HCT116 (cell line): ENCODE results near the gene WDR26. TPM values are rescaled to one million over a fixed set of nuclear protein-coding genes. Genes with fewer than 3 reads are reported as not detected.
A peak's percentile ranks its signal among the peaks of the same experiment; 100 is the strongest.

ENCODE experiments used
- ATAC-seq: fragments of 200-7000 bp; cut with Tn5 transposase; 2 replicates; pipeline ENCODE4 v1.9.1; 2020; ENCODE audit warnings: mild to moderate bottlenecking, moderate library complexity
- BruUV-seq: library from RNA; stranded (reverse); fragments of 400-500 nt; replicated peaks from 2 replicates; lab custom pipeline; 2021; lab: Mats Ljungman, UMichigan
- CTCF ChIA-PET: fragments of 300-600 bp; sonication (Branson Sonifier 250); formaldehyde crosslinking; loops from one replicate; lab custom pipeline; 2021; ENCODE audit warnings: antibody characterized with exemption; lab: Charles Lee
- POLR2A ChIA-PET: fragments of 300-600, 350-600 bp; sonication (Branson Sonifier 250); formaldehyde crosslinking; loops from one replicate; lab custom pipeline; 2021; ENCODE audit warnings: antibody characterized with exemption; lab: Charles Lee
- RAD21 ChIA-PET, 2 experiments: fragments of 300-600 bp; sonication (Branson Sonifier 250); formaldehyde crosslinking; loops; one replicate each; lab custom pipeline; 2023; ENCODE audit warnings: low total read pairs in 2 of 2; ENCODE audit not compliant: uncharacterized antibody in 2 of 2, unreplicated experiment in 2 of 2, low non-redundant PET in 1 of 2; lab: Charles Lee
- DNase-seq: peaks from one replicate; pipeline ENCODE4 v3.0.0-alpha.2; 2010; ENCODE audit warnings: low read depth, low spot score
- H2AFZ ChIP-seq: fragments of 200-600 bp; shearing (Covaris generic), sonication (generic); 2 replicates; pipeline ENCODE4 v1.6.1; 2017; ENCODE audit warnings: low read depth, mixed run types, mixed read lengths, antibody characterized with exemption, low read length; ENCODE audit not compliant: poor library complexity, severe bottlenecking
- H3K27ac ChIP-seq: 2 replicates; pipeline ENCODE4 v1.5.1; 2012; ENCODE audit warnings: low read depth, low read length
- H3K27me3 ChIP-seq: fragments of 200-600 bp; sonication (generic); 2 replicates; pipeline ENCODE4 v1.6.1; 2016; ENCODE audit warnings: mixed run types, low read length, mixed read lengths; ENCODE audit not compliant: insufficient read depth
- H3K36me3 ChIP-seq, 2 experiments: fragments of 200-500 bp in 1 of 2; fragments of 200-600 bp in 1 of 2; sonication (Bioruptor generic) in 1 of 2; sonication (generic) in 1 of 2; 2 replicates each; pipeline versions ENCODE4 v1.5.1 to v1.6.1; 2014 to 2016; ENCODE audit warnings: low read length in 2 of 2, inconsistent platforms in 1 of 2, mixed read lengths in 1 of 2, mixed run types in 1 of 2; ENCODE audit not compliant: insufficient read depth in 2 of 2, control insufficient read depth in 1 of 2
- H3K4me1 ChIP-seq, 2 experiments: fragments of 200-600 bp in 1 of 2; sonication (generic) in 1 of 2; 2 replicates each; pipeline versions ENCODE4 v1.5.1 to v1.6.1; 2012 to 2017; ENCODE audit warnings: low read length in 2 of 2, inconsistent platforms in 1 of 2, mild to moderate bottlenecking in 1 of 2, mixed read lengths in 1 of 2, mixed run types in 1 of 2, moderate library complexity in 1 of 2; ENCODE audit not compliant: insufficient read depth in 2 of 2, control insufficient read depth in 1 of 2
- H3K4me2 ChIP-seq: fragments of 200-600 bp; sonication (generic); 2 replicates; pipeline ENCODE4 v1.6.1; 2017; ENCODE audit warnings: mixed run types, low read length, mixed read lengths
- H3K4me3 ChIP-seq, 2 experiments: fragments of 200-600 bp in 1 of 2; sonication (generic) in 1 of 2; replicated peaks in 1 of 2; 2 replicates each; pipeline ENCODE4 v1.5.1; 2011 to 2016; ENCODE audit warnings: low read length in 2 of 2, control low read depth in 1 of 2, low read depth in 1 of 2, mild to moderate bottlenecking in 1 of 2, mixed read lengths in 1 of 2, mixed run types in 1 of 2
- H3K79me2 ChIP-seq: fragments of 200-600 bp; sonication (generic); 2 replicates; pipeline ENCODE4 v1.6.1; 2017; ENCODE audit warnings: mild to moderate bottlenecking, mixed run types, low read length, moderate library complexity, mixed read lengths; ENCODE audit not compliant: insufficient read depth
- H3K9ac ChIP-seq: fragments of 200-600 bp; sonication (generic); 2 replicates; pipeline ENCODE4 v1.6.1; 2016; ENCODE audit warnings: low read length, mixed read lengths
- H3K9me2 ChIP-seq: fragments of 200-600 bp; sonication (generic), shearing (Covaris generic); 2 replicates; pipeline ENCODE4 v1.6.1; 2017; ENCODE audit warnings: mixed run types, mild to moderate bottlenecking, moderate library complexity; ENCODE audit not compliant: insufficient read depth
- H3K9me3 ChIP-seq, 2 experiments: fragments of 200-500 bp in 1 of 2; fragments of 200-600 bp in 1 of 2; sonication (Bioruptor generic) in 1 of 2; sonication (generic) in 1 of 2; 2 replicates each; pipeline ENCODE4 v1.6.1; 2014 to 2017; ENCODE audit warnings: low read length in 2 of 2, mixed read lengths in 2 of 2, inconsistent platforms in 1 of 2, low read depth in 1 of 2, mild to moderate bottlenecking in 1 of 2, mixed run types in 1 of 2, moderate library complexity in 1 of 2; ENCODE audit not compliant: control insufficient read depth in 1 of 2, insufficient read depth in 1 of 2
- H4K20me1 ChIP-seq: fragments of 200-600 bp; sonication (generic), shearing (Covaris generic); 2 replicates; pipeline ENCODE4 v1.6.1; 2017; ENCODE audit warnings: mixed run types, mild to moderate bottlenecking, moderate library complexity; ENCODE audit not compliant: insufficient read depth
- CBX3 ChIP-seq: IDR thresholded peaks from 2 replicates; pipeline ENCODE4 v1.6.1; 2012; ENCODE audit warnings: low read depth
- CEBPB ChIP-seq: IDR thresholded peaks from 2 replicates; pipeline ENCODE4 v1.6.1; 2012; ENCODE audit warnings: low read depth
- EGR1 ChIP-seq: IDR thresholded peaks from 2 replicates; pipeline ENCODE4 v1.6.1; 2012; ENCODE audit warnings: low read depth
- ELF1 ChIP-seq: IDR thresholded peaks from 2 replicates; pipeline ENCODE4 v1.6.1; 2012; ENCODE audit warnings: low read depth, borderline replicate concordance
- EZH2 ChIP-seq: fragments of 200-600 bp; sonication (generic); IDR thresholded peaks from 2 replicates; pipeline ENCODE4 v1.6.1; 2017; ENCODE audit warnings: antibody characterized with exemption, mixed run types
- FOSL1 ChIP-seq: IDR thresholded peaks from 2 replicates; pipeline ENCODE4 v1.6.1; 2012; ENCODE audit warnings: low read depth
- JUND ChIP-seq: IDR thresholded peaks from 2 replicates; pipeline ENCODE4 v1.6.1; 2012
- POLR2A ChIP-seq: IDR thresholded peaks from 2 replicates; pipeline ENCODE4 v1.7.0; 2011; ENCODE audit warnings: borderline replicate concordance; ENCODE audit not compliant: insufficient read depth, insufficient read length; ENCODE audit errors: extremely low read depth
- POLR2AphosphoS5 ChIP-seq: IDR thresholded peaks from 2 replicates; pipeline ENCODE4 v1.6.1; 2011; ENCODE audit warnings: mild to moderate bottlenecking, low read depth, low read length, moderate library complexity
- RAD21 ChIP-seq: IDR thresholded peaks from 2 replicates; pipeline ENCODE4 v1.6.1; 2012; ENCODE audit warnings: low read depth, mild to moderate bottlenecking
- SIN3A ChIP-seq: IDR thresholded peaks from 2 replicates; pipeline ENCODE4 v1.6.1; 2012; ENCODE audit warnings: low read depth
- SP1 ChIP-seq: IDR thresholded peaks from 2 replicates; pipeline ENCODE4 v1.6.1; 2012; ENCODE audit warnings: low read depth
- SRF ChIP-seq: IDR thresholded peaks from 2 replicates; pipeline ENCODE4 v1.6.1; 2012; ENCODE audit warnings: low read depth
- TCF7L2 ChIP-seq: IDR thresholded peaks from 2 replicates; pipeline ENCODE4 v1.7.0; 2011; ENCODE audit warnings: borderline replicate concordance, inconsistent platforms; ENCODE audit not compliant: insufficient read depth, insufficient read length; ENCODE audit errors: extremely low read depth
- YY1 ChIP-seq: IDR thresholded peaks from 2 replicates; pipeline ENCODE4 v1.6.1; 2011; ENCODE audit warnings: low read length, low read depth, moderate library complexity, mild to moderate bottlenecking; ENCODE audit not compliant: insufficient replicate concordance; ENCODE audit errors: extremely low read depth
- intact Hi-C: fragments of 100-400 bp; cut with micrococcal nuclease; formaldehyde crosslinking; loops from 2 replicates; pipeline ENCODE4 v1.10.0; 2022
- total RNA-seq: library from RNA; stranded (reverse); gene quantifications from one replicate; pipeline ENCODE4 v1.2.1, GENCODE V29; 2021; ENCODE audit not compliant: unreplicated experiment
- TF ChIP-seq, protein P1 (sequence below), 3 experiments: fragments of 200-600 bp in 1 of 3; sonication (generic) in 1 of 3; IDR thresholded peaks in 2 of 3; conservative IDR thresholded peaks in 1 of 3; 2 replicates each; pipeline ENCODE4 v1.5.1; 2012 to 2017; ENCODE audit warnings: low read depth in 2 of 3, low read length in 2 of 3, antibody characterized with exemption in 1 of 3, borderline replicate concordance in 1 of 3, control low read depth in 1 of 3, mild to moderate bottlenecking in 1 of 3, mixed read lengths in 1 of 3, mixed run types in 1 of 3, moderate library complexity in 1 of 3; ENCODE audit not compliant: insufficient read depth in 1 of 3
- TF ChIP-seq, protein P2 (sequence below): IDR thresholded peaks from 2 replicates; pipeline ENCODE4 v1.6.1; 2012
- TF ChIP-seq, protein P3 (sequence below): IDR thresholded peaks from 2 replicates; pipeline ENCODE4 v1.6.1; 2011; ENCODE audit warnings: mild to moderate bottlenecking, low read length, moderate library complexity; ENCODE audit not compliant: insufficient replicate concordance; ENCODE audit errors: extremely low read depth
- TF ChIP-seq, protein P4 (sequence below): IDR thresholded peaks from 2 replicates; pipeline ENCODE4 v1.6.1; 2012

Gene WDR26
- total RNA-seq, 1 experiment from 2014 or later, result 57.2 TPM

DNA sequence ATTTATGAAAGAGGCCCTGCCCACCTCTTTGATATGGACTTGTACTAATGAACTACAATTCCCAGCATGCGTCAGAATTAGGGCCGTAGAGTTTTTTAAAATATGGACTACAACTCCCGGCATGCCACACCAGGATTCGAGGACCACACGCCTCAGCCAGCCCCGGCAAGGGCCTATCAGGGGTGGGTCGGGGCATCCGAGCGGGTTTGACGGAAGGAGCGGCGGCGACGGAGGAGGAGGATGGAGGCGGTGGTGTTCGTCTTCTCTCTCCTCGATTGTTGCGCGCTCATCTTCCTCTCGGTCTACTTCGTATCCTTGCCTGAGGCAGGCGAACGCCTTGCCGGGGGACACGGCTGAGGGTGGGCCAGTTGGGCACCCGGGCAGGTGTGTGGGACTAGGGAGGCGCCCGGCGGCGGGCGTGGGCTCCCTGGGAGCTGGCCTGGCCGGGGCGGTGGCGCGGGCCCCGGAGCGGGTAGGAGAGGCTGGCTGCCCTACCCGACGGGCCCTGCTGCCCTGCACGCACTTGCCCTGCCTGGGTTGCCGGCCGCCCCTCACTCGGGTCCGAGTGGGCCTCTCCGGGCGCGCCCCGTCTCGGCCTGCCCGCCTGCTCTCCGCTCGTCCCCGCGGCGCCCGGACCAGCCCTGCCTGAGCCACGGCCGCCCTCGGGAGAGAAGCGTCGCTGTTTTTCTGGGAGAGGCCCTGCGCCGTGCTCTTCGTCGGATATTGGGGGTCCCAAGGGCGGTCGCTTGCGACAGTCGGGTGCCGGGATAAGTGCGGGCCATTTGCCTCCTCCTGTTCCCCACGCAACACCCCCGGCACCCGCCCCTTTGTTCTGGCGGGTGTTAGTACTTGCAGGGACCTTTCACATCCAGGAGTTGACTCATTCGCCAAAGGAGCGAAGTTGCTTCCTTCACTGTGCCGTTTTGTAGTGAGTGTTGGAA, 77.6 kb downstream of the WDR26 start, which contains the start of gene CNIH4:
TSS of gene CNIH4 (plus strand) at position 195 of the 941 bp plus-strand sequence. CDS start at position 241, 46 bp downstream.
- Histone ChIP-seq H3K9me3 (no peaks in the 10 kb centered on the region), H3K4me3 (peak within 1 kb of the TSS; percentile 72 to 84), H3K9me2 (no peaks in the 10 kb centered on the region), H3K4me2 (peak within 1 kb of the TSS; percentile 95), H2AFZ (peak within 1 kb of the TSS; percentile 85), H4K20me1 (no peaks in the 10 kb centered on the region), H3K79me2 (peaks cover 40% of the 10 kb centered on the region), H3K36me3 (no peaks in the 10 kb centered on the region), H3K4me1 (peaks cover 4 to 9% of the 10 kb centered on the region in 2 experiments; a peak in 3 of 4 replicates), H3K9ac (peak within 1 kb of the TSS; percentile 76), H3K27me3 (no peaks in the 10 kb centered on the region), H3K27ac (peak within 1 kb of the TSS; percentile 67)
- DNase-seq (peak; percentile 93), ATAC-seq (peak; percentile 96)
- BruUV-seq, result no TSS peak
- ChIA-PET CTCF (no interaction called here), RAD21 (interaction anchor here in 1 of 2 experiments (0.5 kb wide), 1 partner anchor 568 kb away, joined by 3 read pairs; no protein-coding TSS in a partner anchor), POLR2A (no interaction called here)
- intact Hi-C loops, result no loop called here
- TF ChIP-seq SIN3A (peak; percentile 83), FOSL1 (peak; percentile 22; the same call in 1 of the 2 replicates), ELF1 (no peak; the same call in 1 of the 2 replicates), EZH2 (no peak), TCF7L2 (peak; percentile 50), YY1 (peak; percentile 83), SP1 (peak; percentile 74), POLR2A (peak; percentile 82), CBX3 (peak; percentile 14; the same call in 1 of the 2 replicates), CEBPB (no peak), JUND (no peak; the same call in 1 of the 2 replicates), POLR2AphosphoS5 (peak; percentile 96), SRF (0 out of 2 replicates have a peak, but pooled peaks have one; percentile 46), RAD21 (no peak), EGR1 (no peak; the same call in none of the 2 replicates)
- TF ChIP-seq, protein P1, sequence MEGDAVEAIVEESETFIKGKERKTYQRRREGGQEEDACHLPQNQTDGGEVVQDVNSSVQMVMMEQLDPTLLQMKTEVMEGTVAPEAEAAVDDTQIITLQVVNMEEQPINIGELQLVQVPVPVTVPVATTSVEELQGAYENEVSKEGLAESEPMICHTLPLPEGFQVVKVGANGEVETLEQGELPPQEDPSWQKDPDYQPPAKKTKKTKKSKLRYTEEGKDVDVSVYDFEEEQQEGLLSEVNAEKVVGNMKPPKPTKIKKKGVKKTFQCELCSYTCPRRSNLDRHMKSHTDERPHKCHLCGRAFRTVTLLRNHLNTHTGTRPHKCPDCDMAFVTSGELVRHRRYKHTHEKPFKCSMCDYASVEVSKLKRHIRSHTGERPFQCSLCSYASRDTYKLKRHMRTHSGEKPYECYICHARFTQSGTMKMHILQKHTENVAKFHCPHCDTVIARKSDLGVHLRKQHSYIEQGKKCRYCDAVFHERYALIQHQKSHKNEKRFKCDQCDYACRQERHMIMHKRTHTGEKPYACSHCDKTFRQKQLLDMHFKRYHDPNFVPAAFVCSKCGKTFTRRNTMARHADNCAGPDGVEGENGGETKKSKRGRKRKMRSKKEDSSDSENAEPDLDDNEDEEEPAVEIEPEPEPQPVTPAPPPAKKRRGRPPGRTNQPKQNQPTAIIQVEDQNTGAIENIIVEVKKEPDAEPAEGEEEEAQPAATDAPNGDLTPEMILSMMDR (IDR thresholded peaks at IDR 0.05 in 2 of 3, conservative IDR thresholded peaks at IDR 0.05 in 1 of 3; ENCODE audit: borderline replicate concordance in 1 of 3, insufficient read depth in 1 of 3, low read depth in 2 of 3, low read length in 2 of 3), result no peak
- TF ChIP-seq, protein P2, sequence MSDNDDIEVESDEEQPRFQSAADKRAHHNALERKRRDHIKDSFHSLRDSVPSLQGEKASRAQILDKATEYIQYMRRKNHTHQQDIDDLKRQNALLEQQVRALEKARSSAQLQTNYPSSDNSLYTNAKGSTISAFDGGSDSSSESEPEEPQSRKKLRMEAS, result peak; percentile 57; the same call in 1 of the 2 replicates
- TF ChIP-seq, protein P3, sequence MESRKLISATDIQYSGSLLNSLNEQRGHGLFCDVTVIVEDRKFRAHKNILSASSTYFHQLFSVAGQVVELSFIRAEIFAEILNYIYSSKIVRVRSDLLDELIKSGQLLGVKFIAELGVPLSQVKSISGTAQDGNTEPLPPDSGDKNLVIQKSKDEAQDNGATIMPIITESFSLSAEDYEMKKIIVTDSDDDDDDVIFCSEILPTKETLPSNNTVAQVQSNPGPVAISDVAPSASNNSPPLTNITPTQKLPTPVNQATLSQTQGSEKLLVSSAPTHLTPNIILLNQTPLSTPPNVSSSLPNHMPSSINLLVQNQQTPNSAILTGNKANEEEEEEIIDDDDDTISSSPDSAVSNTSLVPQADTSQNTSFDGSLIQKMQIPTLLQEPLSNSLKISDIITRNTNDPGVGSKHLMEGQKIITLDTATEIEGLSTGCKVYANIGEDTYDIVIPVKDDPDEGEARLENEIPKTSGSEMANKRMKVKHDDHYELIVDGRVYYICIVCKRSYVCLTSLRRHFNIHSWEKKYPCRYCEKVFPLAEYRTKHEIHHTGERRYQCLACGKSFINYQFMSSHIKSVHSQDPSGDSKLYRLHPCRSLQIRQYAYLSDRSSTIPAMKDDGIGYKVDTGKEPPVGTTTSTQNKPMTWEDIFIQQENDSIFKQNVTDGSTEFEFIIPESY, result no peak
- TF ChIP-seq, protein P4, sequence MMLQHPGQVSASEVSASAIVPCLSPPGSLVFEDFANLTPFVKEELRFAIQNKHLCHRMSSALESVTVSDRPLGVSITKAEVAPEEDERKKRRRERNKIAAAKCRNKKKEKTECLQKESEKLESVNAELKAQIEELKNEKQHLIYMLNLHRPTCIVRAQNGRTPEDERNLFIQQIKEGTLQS, result no peak
